ENCODE measurements around the gene CAPN10. TPM values are rescaled to one million over a fixed set of nuclear protein-coding genes. Genes with fewer than 3 reads are reported as not detected.

The CAPN10 gene
- total RNA-seq, 1 donor from 2014 or later: 13.7 TPM

- no peak for DNase-seq (ENCODE audit: low spot score)
- no peak for ATAC-seq
These were observed 22.5 kb upstream of the CAPN10 start for GRCh38 chr2:240563951-240564560.

GRCh38 chr2:240564561-240565332 lies 21.8 kb upstream of the CAPN10 start:
- ATAC-seq: no peak
- no peak for DNase-seq (ENCODE audit: low spot score)

GRCh38 chr2:240565333-240566202 lies 21.0 kb upstream of the CAPN10 start:
- ATAC-seq (no peak), DNase-seq (ENCODE audit: low spot score) (peak; percentile 78)

- DNase-seq (ENCODE audit: low spot score) (peak; percentile 93), ATAC-seq (peak; percentile 80)
These were observed 20.1 kb upstream of the CAPN10 start for GRCh38 chr2:240566203-240567136.

GRCh38 chr2:240567137-240567871 lies 19.2 kb upstream of the CAPN10 start:
- DNase-seq (ENCODE audit: low spot score) (peak; percentile 55), ATAC-seq (no peak)

DNA sequence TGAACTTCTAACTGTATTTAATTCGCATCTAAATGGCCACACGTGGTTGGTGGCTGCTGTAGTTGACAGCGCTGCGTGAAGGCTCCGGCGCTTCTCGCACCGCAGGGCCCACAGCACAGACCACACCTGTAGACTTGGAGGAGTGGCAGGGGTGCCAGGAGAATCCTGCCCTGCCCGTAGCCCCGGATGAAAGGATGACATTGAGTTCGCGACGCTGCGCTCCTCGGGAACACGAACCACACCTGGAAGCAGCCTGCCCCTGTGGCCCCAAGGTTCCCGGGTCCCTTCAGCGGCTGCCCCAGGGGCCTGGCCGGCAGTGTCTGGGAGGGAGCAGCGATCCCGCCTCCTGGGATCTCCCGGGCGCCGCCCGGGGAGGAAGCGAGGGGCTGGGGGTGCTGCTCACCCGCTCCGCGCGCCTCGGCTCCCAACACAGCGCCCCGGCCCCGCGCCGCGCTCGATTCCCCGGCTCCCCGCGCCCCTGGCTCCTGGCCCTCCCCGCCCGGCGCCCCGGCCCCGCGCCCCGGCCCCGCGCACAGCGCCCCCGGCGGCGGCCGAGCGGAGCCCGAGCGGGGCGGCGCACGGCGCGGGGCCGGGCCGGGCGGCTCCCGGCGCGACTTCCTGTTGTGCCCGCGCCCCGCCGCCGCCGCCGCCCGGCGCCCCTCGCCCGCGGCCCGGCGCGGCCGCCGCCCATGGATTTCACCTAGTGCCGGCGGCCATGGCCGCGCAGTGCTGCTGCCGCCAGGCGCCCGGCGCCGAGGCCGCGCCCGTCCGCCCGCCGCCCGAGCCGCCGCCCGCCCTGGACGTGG lies 18.5 kb upstream of the CAPN10 start, which contains the start of gene RNPEPL1:
TSS of gene RNPEPL1 (plus strand) at position 613 of the 806 bp plus-strand sequence. CDS start at position 716, 103 bp downstream.
- ATAC-seq (peak; percentile 47), DNase-seq (ENCODE audit: low spot score) (peak; percentile 61)

DNA sequence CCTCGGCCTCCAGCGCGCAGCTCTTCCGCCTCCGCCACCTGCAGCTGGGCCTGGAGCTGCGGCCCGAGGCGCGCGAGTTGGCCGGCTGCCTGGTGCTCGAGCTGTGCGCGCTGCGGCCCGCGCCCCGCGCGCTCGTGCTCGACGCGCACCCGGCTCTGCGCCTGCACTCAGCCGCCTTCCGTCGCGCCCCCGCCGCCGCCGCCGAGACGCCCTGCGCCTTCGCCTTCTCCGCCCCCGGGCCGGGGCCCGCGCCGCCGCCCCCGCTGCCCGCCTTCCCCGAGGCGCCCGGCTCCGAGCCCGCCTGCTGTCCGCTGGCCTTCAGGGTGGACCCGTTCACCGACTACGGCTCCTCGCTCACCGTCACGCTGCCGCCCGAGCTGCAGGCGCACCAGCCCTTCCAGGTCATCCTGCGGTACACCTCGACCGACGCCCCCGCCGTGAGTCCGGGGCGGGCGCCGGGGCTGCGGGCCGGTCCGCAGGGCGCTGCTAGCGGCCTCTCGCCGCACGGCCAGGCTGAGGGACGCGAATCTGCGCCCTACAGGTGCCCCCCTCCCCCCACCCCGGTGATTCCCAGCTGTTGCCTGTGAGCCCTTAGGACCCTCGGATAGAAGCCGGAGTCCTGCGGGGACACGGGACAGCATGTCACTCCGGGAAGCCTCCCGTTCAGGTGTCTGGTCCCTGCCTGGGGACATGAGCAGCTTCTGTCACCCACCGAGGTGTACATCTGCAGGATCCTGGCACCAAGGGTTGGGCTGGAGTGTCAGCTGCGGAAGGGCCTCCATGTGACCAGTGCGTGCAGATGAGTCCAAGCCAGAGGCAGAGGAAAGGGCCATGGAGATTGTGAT lies 17.6 kb upstream of the CAPN10 start:
- peak; percentile 81 for DNase-seq (ENCODE audit: low spot score)
- ATAC-seq: peak; percentile 50

DNA sequence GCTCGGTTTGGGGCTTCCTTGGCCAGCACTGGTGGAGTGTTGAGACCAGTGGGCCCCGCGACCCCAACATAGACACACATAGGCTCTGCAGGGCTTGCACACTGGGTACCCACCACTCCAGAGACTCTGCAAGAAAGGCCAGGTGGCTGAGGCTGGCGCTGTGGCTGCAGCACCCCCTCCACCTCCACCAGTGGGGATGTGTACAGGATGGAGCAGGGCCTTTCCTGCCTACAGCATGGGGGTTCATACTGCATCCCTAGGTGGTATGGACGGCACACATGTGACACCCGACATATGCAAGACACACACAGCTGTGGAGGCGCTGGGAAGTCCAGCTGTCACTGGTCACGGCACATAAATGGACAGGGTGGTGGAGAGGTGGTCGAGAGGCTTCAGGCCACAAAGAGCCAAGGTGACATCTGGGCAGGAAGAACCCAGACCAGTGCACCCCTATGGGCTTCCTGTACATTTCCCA lies 17.0 kb upstream of the CAPN10 start:
- ATAC-seq (no peak), DNase-seq (ENCODE audit: low spot score) (no peak)

DNA sequence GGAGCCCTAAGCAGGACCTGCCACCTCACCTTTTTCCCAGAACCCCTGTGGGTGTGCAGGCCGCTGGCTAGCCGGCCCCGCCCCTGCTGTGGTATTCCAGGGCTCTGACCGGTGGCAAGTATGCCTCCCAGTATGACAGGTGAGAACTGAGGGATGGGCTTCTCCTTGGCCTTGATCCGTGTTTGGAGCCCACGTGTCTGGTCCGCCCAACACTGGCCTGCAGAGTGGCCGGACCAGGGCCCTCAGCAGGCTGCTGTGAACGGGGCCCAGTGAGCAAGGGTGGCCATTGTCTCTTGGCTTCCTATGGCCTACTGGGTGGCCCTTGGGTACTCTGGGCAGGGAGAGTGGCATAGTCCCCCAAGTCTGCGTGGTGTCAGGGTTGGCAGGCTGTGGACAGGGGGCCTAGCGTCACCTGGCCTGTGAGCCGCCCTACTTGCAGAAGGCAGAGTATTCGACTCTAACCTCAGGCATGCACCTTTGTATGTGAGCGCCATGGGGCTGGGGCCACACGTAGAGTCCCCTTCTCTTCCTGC lies 16.5 kb upstream of the CAPN10 start:
- no peak for ATAC-seq
- peak; percentile 45 for DNase-seq (ENCODE audit: low spot score)

DNA sequence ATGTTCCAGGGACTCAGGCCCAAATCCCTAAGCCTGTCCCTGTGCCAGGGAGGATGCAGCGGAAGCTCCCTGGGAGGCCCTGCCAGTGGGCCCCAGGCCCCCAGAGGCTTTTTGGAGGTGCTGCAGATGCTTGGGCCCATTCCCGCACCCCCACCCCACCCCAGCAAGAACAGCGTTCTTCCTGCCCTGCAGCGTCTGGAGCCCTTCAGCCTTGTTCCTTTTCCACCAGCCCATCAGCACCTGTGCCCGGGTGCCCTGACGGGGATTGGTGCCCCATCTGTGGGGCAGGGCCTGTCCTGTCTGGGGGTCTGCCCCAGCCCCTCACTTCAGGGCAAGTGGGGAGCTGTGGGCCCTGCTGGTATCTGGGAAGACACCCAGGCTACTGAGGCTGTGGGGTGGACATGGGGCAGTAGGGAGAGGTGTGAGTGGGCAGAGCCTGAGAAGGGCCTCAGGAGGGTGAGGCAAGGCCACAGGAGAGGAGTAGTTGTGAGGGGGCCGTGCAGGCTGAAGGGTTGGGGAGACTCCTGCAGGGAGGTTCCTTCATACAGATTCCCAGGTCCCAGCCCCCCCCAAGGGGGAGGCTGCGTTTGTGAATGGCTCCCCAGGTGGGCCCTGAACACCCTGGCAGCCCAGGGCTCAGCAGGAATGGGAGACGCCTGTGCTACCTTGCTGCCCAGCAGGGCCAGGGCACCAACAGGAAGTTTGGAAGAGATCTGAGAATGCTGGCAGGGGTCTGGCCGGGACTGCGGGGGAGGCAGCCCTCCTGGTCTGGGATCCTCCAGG lies 15.8 kb upstream of the CAPN10 start:
- DNase-seq (ENCODE audit: low spot score) (no peak), ATAC-seq (no peak)

DNA sequence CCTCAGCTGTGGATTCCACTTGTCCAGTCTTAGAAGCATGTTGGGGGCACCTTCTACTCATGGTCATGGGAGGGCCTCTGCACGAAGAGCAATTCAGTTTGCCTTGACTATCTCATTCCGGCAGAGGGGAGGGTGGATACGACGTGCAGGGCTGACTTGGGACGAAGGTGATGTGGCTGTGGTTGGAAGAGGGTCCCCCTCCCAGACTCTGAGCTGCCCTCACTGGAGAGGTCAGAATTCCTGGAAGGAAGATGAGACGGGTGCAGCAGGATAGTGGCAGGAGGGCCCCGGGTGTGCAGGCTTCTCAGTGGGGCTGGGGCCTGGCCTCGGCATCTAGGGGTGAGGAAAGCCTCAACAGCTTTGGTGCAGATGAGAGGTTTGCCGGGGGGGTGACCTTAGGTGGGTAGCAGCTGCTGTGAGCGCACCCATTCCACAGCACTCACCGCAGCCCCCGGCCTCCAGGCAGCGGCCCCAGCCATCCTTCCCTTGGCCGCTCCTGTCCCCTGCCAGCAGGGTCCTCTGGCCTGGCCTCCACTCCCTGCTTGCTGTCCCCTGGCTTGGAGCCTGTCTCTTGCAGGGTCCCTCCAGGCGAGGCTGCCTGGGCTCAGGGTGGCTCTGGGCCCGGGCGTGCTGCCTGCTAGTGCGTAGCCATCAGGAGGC lies 15.1 kb upstream of the CAPN10 start:
- ATAC-seq (no peak), DNase-seq (ENCODE audit: low spot score) (peak; percentile 44)

- DNase-seq (ENCODE audit: low spot score) (peak; percentile 45), ATAC-seq (no peak)
These were observed 14.1 kb upstream of the CAPN10 start for GRCh38 chr2:240572141-240573031.

GRCh38 chr2:240573071-240573515 lies 13.4 kb upstream of the CAPN10 start:
- peak; percentile 45 for DNase-seq (ENCODE audit: low spot score)

GRCh38 chr2:240573516-240574385 lies 12.8 kb upstream of the CAPN10 start:
- no peak for ATAC-seq
- no peak for DNase-seq (ENCODE audit: low spot score)

More at GRCh38 chr2:240573071-240573515, 13.4 kb upstream of the CAPN10 start:
- ATAC-seq: no peak
